DMS153 treated with DMSO at 0.1 percent for 48 hours (cell line): ENCODE data around the gene IGF1R.

Experiments used
- DNase-seq: peaks from one replicate; lab custom pipeline; 2025; ENCODE audit not compliant: unreplicated experiment; lab: John Stamatoyannopoulos, UW

Gene IGF1R

DNA sequence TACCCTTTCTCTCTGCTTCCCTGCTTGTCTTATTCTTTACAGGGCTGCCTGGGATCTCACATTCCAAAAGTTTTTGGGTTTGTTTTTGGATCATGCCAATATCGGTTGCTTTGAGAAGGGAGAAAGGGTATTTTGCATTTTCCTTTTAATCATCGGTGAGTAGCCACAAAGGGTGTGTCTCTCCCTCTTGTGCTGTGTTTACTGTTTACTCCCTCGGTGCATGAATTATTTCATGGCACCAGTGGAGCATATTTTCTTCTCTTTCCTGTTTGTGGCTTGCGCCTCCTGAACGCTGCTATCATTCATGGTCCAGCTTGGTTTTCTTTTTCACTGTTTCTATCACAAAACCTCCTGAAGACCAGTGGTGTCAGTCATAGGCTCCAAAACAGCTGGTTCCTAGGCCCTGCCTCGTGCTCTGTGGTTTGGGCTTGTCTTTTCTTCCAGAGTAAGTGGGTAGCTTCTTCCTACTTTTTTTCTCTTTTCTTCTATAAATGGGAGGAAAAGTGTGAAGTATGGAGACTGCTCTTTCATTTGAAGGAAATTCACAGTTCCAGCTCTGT is 54.9 kb downstream of the IGF1R start:
- no peak for DNase-seq

GRCh38 chr15:98705070-98705469 is 56.7 kb downstream of the IGF1R start:
- DNase-seq: no peak

DNA sequence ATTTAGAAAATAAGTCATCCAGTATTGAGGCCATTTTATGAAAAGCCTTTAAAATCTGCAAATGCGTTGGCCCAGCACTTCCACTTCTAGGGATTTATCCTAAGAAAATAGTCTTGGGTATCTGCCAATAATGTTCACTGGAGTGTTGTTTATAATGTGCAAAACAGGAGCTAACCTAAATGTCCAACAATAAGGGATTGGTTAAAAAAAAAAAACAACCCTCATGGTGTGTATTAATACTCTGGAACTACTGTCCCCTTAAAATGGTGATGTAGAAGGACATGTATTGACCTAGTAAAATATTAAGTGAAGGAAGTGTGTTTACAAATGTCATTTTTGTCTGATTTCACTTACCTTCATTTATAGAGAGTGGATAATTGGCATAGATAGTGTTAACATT is 58.0 kb downstream of the IGF1R start:
- no peak for DNase-seq

DNA sequence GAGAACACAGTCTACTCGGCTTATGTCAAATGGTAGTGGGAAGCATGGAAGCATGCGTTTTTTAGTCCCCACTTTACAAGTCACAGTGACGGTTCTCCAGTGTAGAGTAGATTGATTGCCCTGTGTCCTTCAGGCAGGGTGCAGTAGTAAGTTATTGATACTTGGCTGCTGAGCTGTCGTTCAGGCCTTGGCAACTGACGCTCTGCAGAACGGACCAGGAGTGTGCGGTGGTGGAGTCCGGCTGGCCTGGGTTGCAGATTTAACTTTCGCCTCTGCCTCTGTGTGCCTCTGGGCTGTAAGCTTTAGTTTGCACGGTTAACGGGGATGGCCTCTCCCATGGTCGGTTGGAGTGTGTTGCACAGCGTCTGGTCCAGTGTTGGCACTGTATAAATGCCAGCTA is 58.6 kb downstream of the IGF1R start:
- no peak for DNase-seq

- DNase-seq: no peak
Observed at GRCh38 chr15:98708037-98708590, 59.8 kb downstream of the IGF1R start.

DNA sequence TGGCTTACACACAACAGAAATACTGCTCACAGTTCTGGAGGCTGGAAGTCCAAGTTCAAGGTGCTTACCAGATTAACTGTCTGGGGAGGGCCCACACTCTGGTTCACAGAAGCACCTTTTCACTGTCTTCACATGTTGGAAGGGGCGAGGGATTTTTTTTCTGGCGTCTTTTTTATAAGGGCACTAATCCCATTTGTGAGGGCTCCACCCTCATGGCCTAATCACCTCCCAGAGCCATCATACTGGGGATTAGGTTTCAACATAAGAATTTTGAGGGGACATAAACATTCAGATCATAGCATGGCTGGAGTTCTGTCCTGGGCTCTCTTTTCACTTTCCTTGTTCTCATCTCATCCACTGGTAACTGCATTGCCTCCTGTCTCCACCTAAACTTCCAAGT is 63.5 kb downstream of the IGF1R start:
- no peak for DNase-seq

DNA sequence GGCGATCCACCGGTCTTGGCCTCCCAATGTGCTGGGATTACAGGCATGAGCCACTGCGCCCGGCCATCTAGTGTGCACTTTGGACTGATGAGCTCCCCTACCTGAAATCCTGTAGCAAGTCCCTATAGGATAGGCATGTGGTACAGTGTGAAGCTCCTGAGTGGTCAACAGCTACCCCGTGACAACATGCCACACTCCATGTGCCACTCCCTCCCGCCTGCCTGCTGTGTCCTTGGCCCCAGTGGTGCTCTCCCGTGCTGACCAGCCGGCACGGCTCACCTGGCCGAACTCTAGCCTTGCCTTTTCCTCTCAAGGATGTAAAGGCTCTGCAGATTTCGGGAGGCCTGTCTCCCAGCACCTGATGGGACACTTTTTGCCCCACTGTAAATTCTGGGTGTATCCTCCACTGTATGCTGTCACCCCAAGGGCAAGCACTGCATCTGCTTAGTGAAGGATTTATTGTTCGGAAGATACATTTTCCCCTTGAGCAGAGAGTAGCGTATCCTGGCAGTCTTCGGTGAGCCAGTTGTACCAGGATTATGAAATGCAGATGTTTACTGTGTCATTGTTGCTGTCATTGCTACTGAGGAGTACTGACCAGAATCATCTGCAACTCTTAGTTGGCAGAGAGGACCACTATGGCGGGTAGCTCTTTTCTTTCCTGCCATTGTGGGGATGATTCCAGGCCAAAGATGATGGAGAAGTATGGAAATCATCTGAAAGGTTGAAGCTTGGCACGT is 64.7 kb downstream of the IGF1R start:
- no peak for DNase-seq

GRCh38 chr15:98713585-98714001 is 65.3 kb downstream of the IGF1R start:
- no peak for DNase-seq

DNA sequence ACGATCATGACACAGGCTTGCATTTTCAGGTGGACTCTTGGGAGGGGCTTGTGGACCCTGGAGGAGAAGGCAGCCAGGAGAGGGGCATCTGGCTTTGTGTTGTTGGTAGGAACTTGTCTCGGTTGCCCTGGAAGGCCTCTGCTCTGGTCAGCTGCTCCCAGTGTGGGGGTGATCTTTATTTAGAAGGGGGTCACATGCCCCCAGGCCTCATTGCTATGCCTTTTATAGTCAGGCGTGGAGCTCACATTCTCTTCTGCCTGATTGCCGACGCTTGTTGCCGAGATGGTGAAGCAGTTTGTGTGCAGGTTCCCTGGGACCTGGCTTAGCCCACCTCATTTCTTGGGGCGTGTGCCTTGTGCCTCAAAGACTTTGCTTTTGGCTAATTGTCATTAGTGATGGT is 66.6 kb downstream of the IGF1R start:
- DNase-seq: no peak

DNA sequence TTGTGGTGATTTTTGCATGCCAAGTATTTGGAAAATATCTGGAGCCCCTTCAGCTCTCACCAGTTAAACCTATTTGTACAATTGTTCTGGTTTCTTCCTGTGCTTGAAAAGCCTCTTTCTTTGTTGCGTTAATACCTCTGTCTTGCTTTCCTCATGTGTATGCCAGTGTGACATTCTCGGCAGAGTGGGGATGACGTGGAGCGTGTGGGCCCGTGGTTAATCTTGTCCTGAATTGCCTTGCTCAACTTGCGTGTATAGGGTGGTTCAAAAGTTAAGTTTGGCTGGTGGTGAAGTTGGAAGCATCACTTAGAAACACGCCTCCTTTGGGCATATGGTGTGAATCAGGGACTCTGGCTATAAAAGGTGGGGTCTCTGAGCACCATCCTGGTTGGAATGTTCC is 67.1 kb downstream of the IGF1R start:
- no peak for DNase-seq

- no peak for DNase-seq
Observed at GRCh38 chr15:98715890-98716443, 67.6 kb downstream of the IGF1R start.

DNA sequence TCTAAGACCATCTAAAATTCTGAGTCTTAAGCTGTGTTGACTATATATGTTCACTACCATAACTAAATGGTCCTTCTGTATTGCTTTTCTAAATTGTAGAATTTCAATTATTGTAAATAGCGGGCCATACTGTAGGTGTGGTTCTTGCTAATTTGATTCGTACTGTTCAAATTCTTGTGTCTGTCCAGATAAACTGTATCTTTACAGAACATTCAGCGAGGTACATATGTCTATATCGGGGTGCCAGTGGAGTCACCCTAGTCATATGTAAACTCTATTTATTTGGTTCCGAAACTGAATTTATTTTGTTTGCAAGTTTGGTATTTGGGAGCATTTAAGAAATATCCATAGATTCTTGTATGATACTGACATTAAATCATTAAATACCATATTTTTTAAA is 69.0 kb downstream of the IGF1R start:
- no peak for DNase-seq

DNA sequence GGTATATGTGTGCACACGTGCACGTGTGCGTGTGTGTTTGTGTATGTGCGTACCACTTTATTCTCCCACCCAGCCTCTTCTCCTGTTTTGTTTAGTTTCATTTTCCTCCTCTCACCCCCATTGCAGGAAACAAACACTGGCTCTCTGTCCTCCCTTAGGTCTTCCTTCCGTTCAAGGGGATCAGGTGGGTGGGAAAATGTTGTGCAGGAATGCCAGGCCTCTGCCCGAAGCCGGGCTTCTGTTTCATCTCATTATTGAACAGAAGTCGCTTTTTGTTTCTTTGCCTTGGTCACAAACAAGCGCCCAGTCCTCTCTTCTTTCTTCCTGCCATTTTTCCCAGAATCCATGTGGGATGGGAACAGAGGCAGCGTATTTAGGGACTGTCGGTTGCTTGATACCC is 69.6 kb downstream of the IGF1R start:
- no peak for DNase-seq

DNA sequence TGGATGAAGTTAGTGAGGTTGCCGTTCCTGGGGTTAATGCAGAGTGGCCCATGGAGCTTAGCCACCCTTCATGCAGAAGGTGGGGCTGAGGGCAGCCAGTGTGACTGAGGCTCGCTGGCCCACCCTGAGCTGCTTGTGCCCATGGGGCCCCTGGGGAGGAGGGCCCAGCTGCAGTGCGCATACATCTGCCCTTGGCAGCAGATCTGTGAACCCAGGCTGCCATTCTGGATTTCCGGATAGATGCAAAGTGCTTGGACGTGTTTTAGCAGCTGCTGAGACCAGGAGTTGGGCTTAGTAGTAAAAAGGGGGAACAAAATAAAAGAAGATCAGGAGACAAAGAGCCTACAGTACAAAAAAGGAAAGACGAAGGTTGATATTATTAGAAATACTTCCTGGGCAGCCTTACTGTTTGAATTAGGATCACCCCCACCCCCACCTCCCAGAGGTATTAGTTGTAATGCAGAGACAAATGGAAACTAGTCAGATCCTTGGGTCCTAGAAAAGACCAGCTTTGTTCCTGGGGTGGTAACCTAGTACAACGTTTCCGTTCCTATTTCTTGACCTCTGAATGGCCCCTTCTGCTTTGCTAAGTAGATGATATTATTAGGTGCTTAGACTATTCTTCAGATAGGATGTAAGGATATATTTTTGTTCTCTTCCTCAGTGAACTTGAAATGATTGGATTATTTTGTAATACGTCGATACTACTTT is 70.2 kb downstream of the IGF1R start:
- no peak for DNase-seq

GRCh38 chr15:98719137-98719740 is 70.9 kb downstream of the IGF1R start:
- DNase-seq: no peak

- DNase-seq: no peak
Observed at GRCh38 chr15:98720031-98720430, 71.7 kb downstream of the IGF1R start.

DNA sequence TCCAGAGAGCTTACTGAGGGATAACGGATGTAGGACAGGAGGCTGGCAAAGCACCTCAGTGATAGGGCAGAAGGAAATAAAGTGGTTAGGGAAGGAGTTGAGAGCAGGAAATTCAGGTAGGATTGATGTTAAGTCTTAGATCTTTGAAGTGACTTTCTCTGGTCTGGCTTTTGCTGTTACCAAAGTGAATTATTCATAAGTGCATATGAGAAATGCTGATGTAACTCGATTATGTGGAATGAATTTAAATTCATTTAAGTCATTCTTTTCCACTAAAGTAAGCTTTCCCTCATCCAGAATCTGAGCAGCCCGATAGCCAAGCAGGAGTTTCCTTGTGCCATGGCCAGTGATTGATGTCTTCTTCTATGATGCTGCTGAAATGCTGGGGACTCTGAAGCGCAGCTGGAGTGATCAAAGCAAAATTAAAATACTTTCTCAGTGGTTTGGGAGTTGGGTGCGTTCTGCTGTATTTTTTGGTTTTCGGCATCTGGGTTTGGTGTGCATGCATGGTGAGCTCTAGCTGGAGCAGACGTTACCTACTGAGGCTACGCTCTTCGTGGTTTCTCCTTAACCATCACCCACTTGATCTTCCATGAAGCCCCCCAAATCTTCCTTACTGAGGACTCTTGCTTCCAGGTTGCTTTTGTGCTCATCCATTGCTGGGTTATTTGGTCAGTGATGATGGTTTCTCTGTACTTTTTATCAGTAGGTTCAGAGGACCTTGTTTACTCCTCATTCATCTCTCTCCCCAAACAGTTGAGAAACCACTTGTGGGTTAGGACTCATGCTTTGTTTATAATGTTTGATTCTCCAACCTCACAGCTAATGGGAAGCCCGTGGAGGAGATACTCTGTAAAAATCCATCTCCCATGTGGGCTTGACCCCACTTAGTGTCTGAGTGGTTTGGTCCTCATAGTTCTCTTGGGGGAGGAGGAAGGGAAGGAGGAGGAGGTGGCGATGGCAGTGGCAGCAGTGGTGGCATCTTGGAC is 72.5 kb downstream of the IGF1R start:
- no peak for DNase-seq

GRCh38 chr15:98722209-98722608 is 73.9 kb downstream of the IGF1R start:
- no peak for DNase-seq

- DNase-seq: no peak
Observed at GRCh38 chr15:98722645-98723044, 74.3 kb downstream of the IGF1R start.

GRCh38 chr15:98723195-98723594 is 74.9 kb downstream of the IGF1R start:
- no peak for DNase-seq
